ENCODE measurements around the gene CYRIA.

Gene CYRIA

DNA sequence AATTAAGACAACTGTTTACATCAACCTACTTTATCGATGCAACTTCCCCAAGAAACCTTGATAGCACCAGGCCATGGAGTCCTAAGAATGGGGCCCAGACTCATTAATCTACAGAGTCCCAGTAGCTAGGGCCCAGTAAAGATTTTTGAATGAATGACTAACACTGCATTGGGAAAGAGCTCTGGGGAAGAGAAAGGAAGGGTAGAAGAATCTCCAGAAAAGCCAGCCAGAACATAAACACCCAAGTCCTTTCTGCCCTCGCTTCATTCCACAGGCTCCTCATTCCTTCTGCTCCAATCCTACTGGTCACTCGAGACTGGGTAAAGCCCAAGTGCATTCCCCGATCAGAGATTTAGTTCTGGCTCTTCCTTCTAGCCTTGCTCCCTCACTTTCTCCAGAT is 44.3 kb downstream of the CYRIA start:
- TF ChIP-seq, protein P1, sequence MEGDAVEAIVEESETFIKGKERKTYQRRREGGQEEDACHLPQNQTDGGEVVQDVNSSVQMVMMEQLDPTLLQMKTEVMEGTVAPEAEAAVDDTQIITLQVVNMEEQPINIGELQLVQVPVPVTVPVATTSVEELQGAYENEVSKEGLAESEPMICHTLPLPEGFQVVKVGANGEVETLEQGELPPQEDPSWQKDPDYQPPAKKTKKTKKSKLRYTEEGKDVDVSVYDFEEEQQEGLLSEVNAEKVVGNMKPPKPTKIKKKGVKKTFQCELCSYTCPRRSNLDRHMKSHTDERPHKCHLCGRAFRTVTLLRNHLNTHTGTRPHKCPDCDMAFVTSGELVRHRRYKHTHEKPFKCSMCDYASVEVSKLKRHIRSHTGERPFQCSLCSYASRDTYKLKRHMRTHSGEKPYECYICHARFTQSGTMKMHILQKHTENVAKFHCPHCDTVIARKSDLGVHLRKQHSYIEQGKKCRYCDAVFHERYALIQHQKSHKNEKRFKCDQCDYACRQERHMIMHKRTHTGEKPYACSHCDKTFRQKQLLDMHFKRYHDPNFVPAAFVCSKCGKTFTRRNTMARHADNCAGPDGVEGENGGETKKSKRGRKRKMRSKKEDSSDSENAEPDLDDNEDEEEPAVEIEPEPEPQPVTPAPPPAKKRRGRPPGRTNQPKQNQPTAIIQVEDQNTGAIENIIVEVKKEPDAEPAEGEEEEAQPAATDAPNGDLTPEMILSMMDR (conservative IDR thresholded peaks at IDR 0.05): no peak
- TF ChIP-seq ZFX (IDR thresholded peaks at IDR 0.05): no peak
- no peak overlapping the region for H3K27ac ChIP-seq

DNA sequence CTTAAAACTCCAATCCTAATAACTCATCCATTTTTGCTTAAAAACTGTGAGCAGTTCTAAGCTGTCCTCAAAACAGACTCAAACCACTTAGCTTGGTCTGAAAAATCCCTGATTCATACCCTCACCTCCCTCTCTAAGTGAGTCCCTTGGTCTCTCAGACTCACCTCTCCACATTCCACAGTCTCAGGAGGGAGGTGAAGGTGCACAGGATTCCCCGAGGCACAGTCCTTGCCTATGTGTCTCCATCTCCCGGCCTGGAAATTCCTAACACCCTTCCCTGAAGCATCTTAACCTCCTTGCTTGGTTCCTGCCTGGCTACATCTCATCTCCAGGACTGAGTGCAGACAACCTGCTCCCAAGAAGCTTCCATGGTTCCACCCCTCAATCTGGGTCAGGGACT is 45.0 kb downstream of the CYRIA start:
- H3K27ac ChIP-seq: no peak overlapping the region
- no peak for TF ChIP-seq ZFX (IDR thresholded peaks at IDR 0.05)
- TF ChIP-seq, protein P1 (conservative IDR thresholded peaks at IDR 0.05): no peak

DNA sequence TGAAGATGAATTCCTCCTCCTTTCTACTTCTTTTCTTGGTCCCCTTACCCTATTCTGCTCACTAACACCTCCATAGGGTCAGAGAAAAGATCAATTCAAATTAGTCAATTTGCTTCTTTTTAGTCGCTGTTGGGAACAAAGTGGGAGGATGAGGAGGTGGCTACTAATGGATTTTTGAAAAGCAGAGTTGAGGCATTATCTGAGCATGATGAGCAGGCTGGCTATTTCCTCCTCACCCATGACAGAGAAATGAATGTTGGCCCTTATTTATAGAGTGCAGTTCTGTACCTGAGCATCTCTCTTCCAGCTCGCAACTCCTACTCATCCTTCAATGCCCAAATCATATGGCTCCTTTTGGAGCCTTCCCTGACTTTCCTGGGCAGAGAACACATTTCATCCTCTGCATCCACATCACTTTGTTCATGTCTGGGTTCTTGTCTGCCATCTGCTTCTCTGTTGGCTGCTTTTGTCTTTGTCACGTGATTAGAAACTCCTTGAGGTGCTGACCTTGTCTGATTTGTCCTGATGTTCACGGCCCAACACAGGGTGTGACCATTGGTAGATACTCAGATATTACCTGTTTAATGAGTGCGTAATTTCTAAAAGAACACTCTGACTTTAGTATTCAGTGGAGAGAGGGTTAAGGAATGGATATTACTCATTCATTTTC is 45.9 kb downstream of the CYRIA start:
- TF ChIP-seq, protein P1 (conservative IDR thresholded peaks at IDR 0.05): no peak
- no peak for TF ChIP-seq ZFX (IDR thresholded peaks at IDR 0.05)
- no peak overlapping the region for H3K27ac ChIP-seq

DNA sequence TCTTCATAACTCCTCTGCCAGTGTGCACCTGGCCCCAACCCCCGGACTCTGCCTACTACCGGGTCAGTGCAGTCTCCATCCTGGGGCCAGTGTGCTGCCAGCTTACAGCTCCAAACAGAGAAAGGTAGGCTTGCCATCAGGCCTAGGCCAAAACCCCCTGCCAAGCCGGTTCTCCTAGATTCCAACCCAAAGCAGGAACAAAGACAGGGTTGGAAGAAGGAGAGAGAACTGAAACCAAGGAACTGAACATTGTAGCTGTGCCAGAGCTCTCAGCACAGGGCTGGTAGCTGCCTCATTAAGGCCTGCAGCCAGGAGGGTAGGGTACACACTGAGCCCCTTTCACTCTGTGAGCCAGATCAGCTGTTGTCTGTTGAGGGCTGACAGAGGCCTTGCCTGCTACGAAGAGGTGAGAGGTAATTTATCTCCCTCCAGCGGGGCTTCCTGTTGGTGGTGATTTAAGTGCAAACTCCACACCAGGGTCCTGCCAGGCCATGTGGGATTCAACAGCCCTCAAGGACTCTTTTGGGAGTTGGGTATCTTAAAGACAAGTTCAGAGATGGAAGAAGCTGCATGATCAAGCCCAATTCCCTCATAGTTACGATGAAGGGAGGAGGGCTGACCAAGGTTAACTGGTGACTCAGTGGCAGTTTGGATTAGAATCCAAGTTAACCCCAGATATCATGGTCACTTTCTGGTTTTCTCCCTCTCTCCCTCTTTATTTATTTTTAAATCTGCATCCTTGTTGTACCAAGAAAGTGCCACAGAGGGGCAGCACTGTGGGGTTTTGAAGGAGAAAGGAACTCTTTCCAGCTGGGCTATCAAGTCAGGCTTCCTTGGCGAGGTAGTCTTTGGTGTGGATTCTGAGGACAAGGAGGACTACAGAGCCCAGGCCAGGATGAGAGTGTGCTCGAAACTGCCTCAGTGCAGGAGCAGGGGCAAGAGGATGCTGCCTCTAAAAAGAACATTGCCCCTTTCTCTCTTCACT is 48.1 kb downstream of the CYRIA start:
- peak; percentile 46; the same call in 1 of the 2 replicates for TF ChIP-seq ZFX (IDR thresholded peaks at IDR 0.05)
- TF ChIP-seq, protein P1 (conservative IDR thresholded peaks at IDR 0.05): peak; percentile 55
- peak overlapping the region; percentile 78 for H3K27ac ChIP-seq

Data from C4-2B (cell line).